Peyer's patch (tissue), 4 donors: ENCODE data around the gene EIF6. TPM values are rescaled to one million over a fixed set of nuclear protein-coding genes. Genes with fewer than 3 reads are reported as not detected.
"Not testable (repeated sequence)": the region's sequence is repeated elsewhere in the genome, so short reads cannot be mapped to it uniquely, and the experiment has no call there.

Experiments used
- DNase-seq, 3 donors: peaks; one replicate each; pipeline ENCODE4 v3.0.0-alpha.2; 2017 to 2019
- H3K27ac ChIP-seq, 4 donors: fragments of 200-600 bp; sonication (generic); one replicate each; pipeline ENCODE4 v1.5.1; 2016 to 2019
- H3K27me3 ChIP-seq, 2 donors: fragments of 200-600 bp; sonication (generic); one replicate each; pipeline ENCODE4 v1.5.1; 2019
- H3K36me3 ChIP-seq, 3 donors: fragments of 200-600 bp; sonication (generic); one replicate each; pipeline ENCODE4 v1.5.1; 2016 to 2019
- H3K4me1 ChIP-seq, 4 donors: fragments of 200-600 bp; sonication (generic); one replicate each; pipeline ENCODE4 v1.5.1; 2016 to 2019
- H3K4me3 ChIP-seq, 4 donors: fragments of 200-600 bp; sonication (generic); 1 replicate in 3 of 4; 2 replicates in 1 of 4; pipeline ENCODE4 v1.5.1; 2016 to 2019; ENCODE audit warnings: mild to moderate bottlenecking in 1 of 4
- H3K9me3 ChIP-seq, 4 donors: fragments of 200-600 bp; sonication (generic); one replicate each; pipeline ENCODE4 v1.5.1; 2016 to 2019; ENCODE audit warnings: mild to moderate bottlenecking in 1 of 4
- CTCF ChIP-seq, 6 experiments: fragments of 450-650 bp in 4 of 6; fragments of 200-600 bp in 2 of 6; sonication (generic) in 1 of 6; IDR thresholded peaks; one replicate each; pipeline ENCODE4 v1.5.1; 2017 to 2019; ENCODE audit warnings: antibody characterized with exemption in 6 of 6, mild to moderate bottlenecking in 3 of 6, moderate library complexity in 1 of 6
- POLR2A ChIP-seq, 2 donors: fragments of 450-650 bp; IDR thresholded peaks; one replicate each; pipeline ENCODE4 v1.5.1; 2017; ENCODE audit warnings: antibody characterized with exemption in 2 of 2, mild to moderate bottlenecking in 2 of 2, moderate library complexity in 2 of 2
- total RNA-seq, 4 donors: library from RNA; depleted of rRNA; stranded (reverse); fragments of >200 nt; gene quantifications; one replicate each; pipeline ENCODE4 v1.1.0, GENCODE V29; 2016

Gene EIF6
- total RNA-seq, 4 donors from 2014 or later, result 77.6 to 196 (median 157) TPM

GRCh38 chr20:35263532-35264341 is 20.8 kb downstream of the EIF6 start:
- DNase-seq, result no peak
- TF ChIP-seq POLR2A (IDR thresholded peaks at IDR 0.05) (no peak), CTCF (IDR thresholded peaks at IDR 0.05) (no peak)
- H3K4me1 ChIP-seq, result peaks cover 0 to 17% (median 0%) of the 10 kb centered on the region in 4 donors
- H3K4me3 ChIP-seq, result no peak overlapping the region
- peak overlapping the region in 2 of 4 donors; percentile 44 to 63 for H3K27ac ChIP-seq
- no peaks in the 10 kb centered on the region for H3K27me3 ChIP-seq
- no peaks in the 10 kb centered on the region for H3K9me3 ChIP-seq
- peaks cover 0 to 31% (median 0%) of the 10 kb centered on the region in 3 donors for H3K36me3 ChIP-seq

GRCh38 chr20:35262731-35263531 is 21.6 kb downstream of the EIF6 start:
- H3K4me3 ChIP-seq, DNase-seq, H3K9me3 ChIP-seq, H3K27me3 ChIP-seq: not testable (repeated sequence)
- Histone ChIP-seq H3K36me3 (peaks cover 0 to 27% (median 0%) of the 10 kb centered on the region in 3 donors), H3K4me1 (peaks cover 0 to 11% (median 0%) of the 10 kb centered on the region in 4 donors), H3K27ac (peak overlapping the region in 2 of 4 donors; percentile 44 to 63)
- peak in 1 of 6 experiments; percentile 12 for TF ChIP-seq CTCF (IDR thresholded peaks at IDR 0.05)

GRCh38 chr20:35262321-35262720 is 22.3 kb downstream of the EIF6 start:
- not testable (repeated sequence) for H3K4me3 ChIP-seq, H3K27me3 ChIP-seq, H3K9me3 ChIP-seq, DNase-seq, H3K27ac ChIP-seq
- peaks cover 0 to 21% (median 0%) of the 10 kb centered on the region in 3 donors for H3K36me3 ChIP-seq
- H3K4me1 ChIP-seq, result peaks cover 0 to 11% (median 0%) of the 10 kb centered on the region in 4 donors

GRCh38 chr20:35260426-35260825 is 24.1 kb downstream of the EIF6 start:
- Histone ChIP-seq H3K9me3 (no peaks in the 10 kb centered on the region), H3K27me3 (no peaks in the 10 kb centered on the region), H3K27ac (no peak overlapping the region), H3K4me3 (no peak overlapping the region), H3K4me1 (peaks cover 0 to 11% (median 0%) of the 10 kb centered on the region in 4 donors), H3K36me3 (peaks cover 0 to 10% (median 0%) of the 10 kb centered on the region in 3 donors)
- no peak for TF ChIP-seq POLR2A (IDR thresholded peaks at IDR 0.05)
- TF ChIP-seq CTCF (IDR thresholded peaks at IDR 0.05), result no peak
- DNase-seq, result no peak

GRCh38 chr20:35257175-35257909 is 27.2 kb downstream of the EIF6 start:
- Histone ChIP-seq H3K9me3 (no peaks in the 10 kb centered on the region), H3K36me3 (peaks cover 0 to 4% (median 0%) of the 10 kb centered on the region in 3 donors), H3K4me1 (peaks cover 0 to 2% (median 0%) of the 10 kb centered on the region in 4 donors), H3K27me3 (no peaks in the 10 kb centered on the region), H3K4me3 (no peak overlapping the region), H3K27ac (no peak overlapping the region)
- TF ChIP-seq POLR2A (IDR thresholded peaks at IDR 0.05) (no peak), CTCF (IDR thresholded peaks at IDR 0.05) (no peak)
- DNase-seq, result no peak
